ENCODE results near the gene HAX1. TPM values are rescaled to one million over a fixed set of nuclear protein-coding genes. Genes with fewer than 3 reads are reported as not detected.
"Not testable (repeated sequence)": the region's sequence is repeated elsewhere in the genome, so short reads cannot be mapped to it uniquely, and the experiment has no call there.

Gene HAX1
- polyA plus RNA-seq, 3 donors, result 87.7 to 88.9 (median 88.2) TPM

- DNase-seq, result no peak
Measured at GRCh38 chr1:154264454-154264853, 8.0 kb upstream of the HAX1 start.

GRCh38 chr1:154265586-154265985 lies 6.8 kb upstream of the HAX1 start:
- no peak for DNase-seq

GRCh38 chr1:154270833-154271232 lies 1.6 kb upstream of the HAX1 start:
- DNase-seq, result no peak

GRCh38 chr1:154272999-154273563 lies 652 bp downstream of the HAX1 start:
- DNase-seq, result no peak

GRCh38 chr1:154276797-154277196 lies 4.4 kb downstream of the HAX1 start:
- DNase-seq, result no peak

- DNase-seq, result not testable (repeated sequence)
Measured at GRCh38 chr1:154287591-154287990, 15.2 kb downstream of the HAX1 start.

GRCh38 chr1:154288661-154289060 lies 16.2 kb downstream of the HAX1 start:
- no peak for DNase-seq

GRCh38 chr1:154290921-154291320 lies 18.5 kb downstream of the HAX1 start:
- no peak for DNase-seq

- no peak for DNase-seq
Measured at GRCh38 chr1:154295408-154296235, 23.2 kb downstream of the HAX1 start.

GRCh38 chr1:154301582-154301981 lies 29.2 kb downstream of the HAX1 start:
- DNase-seq, result no peak

- DNase-seq, result no peak
Measured at GRCh38 chr1:154304664-154305337, 32.4 kb downstream of the HAX1 start.

- DNase-seq, result no peak
Measured at GRCh38 chr1:154306151-154306550, 33.7 kb downstream of the HAX1 start.

GRCh38 chr1:154307670-154308270 lies 35.3 kb downstream of the HAX1 start:
- DNase-seq, result not testable (repeated sequence)

- DNase-seq, result not testable (repeated sequence)
Measured at GRCh38 chr1:154309136-154309535, 36.7 kb downstream of the HAX1 start.

- DNase-seq, result not testable (repeated sequence)
Measured at GRCh38 chr1:154312229-154313065, 40.0 kb downstream of the HAX1 start.

- no peak for DNase-seq
Measured at GRCh38 chr1:154313066-154313356, 40.6 kb downstream of the HAX1 start.

GRCh38 chr1:154314226-154314625 lies 41.8 kb downstream of the HAX1 start:
- not testable (repeated sequence) for DNase-seq

- DNase-seq, result no peak
Measured at GRCh38 chr1:154316704-154317103, 44.3 kb downstream of the HAX1 start.

GRCh38 chr1:154318386-154318785 lies 46.0 kb downstream of the HAX1 start:
- DNase-seq, result no peak

GRCh38 chr1:154320882-154321608 lies 48.6 kb downstream of the HAX1 start, which contains the start of gene AQP10:
Gene AQP10 (plus strand): TSS chr1:154321093. CDS start chr1:154321156, 63 bp downstream.
- no peak for DNase-seq

GRCh38 chr1:154321609-154321934 lies 49.1 kb downstream of the HAX1 start:
- DNase-seq, result not testable (repeated sequence)

All from renal pelvis (tissue), 4 donors.